ENCODE measurements around the gene PTPRN2. TPM values are rescaled to one million over a fixed set of nuclear protein-coding genes. Genes with fewer than 3 reads are reported as not detected.

Gene PTPRN2
- total RNA-seq, 1 experiment from 2014 or later: 0.11 TPM

- no TSS peak for BruUV-seq (replicated peaks)
- POLR2A ChIA-PET (ENCODE audit: low non-redundant PET): no interaction called here
Measured at GRCh38 chr7:157869793-157870192, 717.8 kb downstream of the PTPRN2 start.

GRCh38 chr7:157867685-157868305 lies 719.8 kb downstream of the PTPRN2 start:
- ChIA-PET POLR2A (ENCODE audit: low non-redundant PET) (no interaction called here), CTCF (no interaction called here)
- BruUV-seq (replicated peaks): no TSS peak
- Histone ChIP-seq H3K27me3 (replicated peaks; ENCODE audit: insufficient read depth, low read depth, low read length, poor library complexity) (peaks cover 4% of the 10 kb centered on the region), H3K4me1 (ENCODE audit: insufficient read depth, low read length, poor library complexity, severe bottlenecking) (no peaks in the 10 kb centered on the region), H3K27ac (ENCODE audit: low read depth, low read length, poor library complexity, severe bottlenecking) (no peak overlapping the region), H3K9me3 (ENCODE audit: low read depth, low read length, poor library complexity, severe bottlenecking) (peaks cover 5% of the 10 kb centered on the region), H3K36me3 (ENCODE audit: insufficient read depth, low read length, poor library complexity, severe bottlenecking) (no peaks in the 10 kb centered on the region), H3K4me3 (ENCODE audit: low read depth, low read length, poor library complexity, severe bottlenecking) (no peak overlapping the region)
- no peak for DNase-seq (ENCODE audit: low spot score)
- TF ChIP-seq CTCF (conservative IDR thresholded peaks at IDR 0.05; ENCODE audit: low read depth, low read length) (no peak), EZH2 (IDR thresholded peaks at IDR 0.05; ENCODE audit: borderline replicate concordance, low read depth, low read length, poor library complexity, severe bottlenecking) (no peak)
- intact Hi-C loops (cut with micrococcal nuclease; ENCODE audit: unreplicated experiment): no loop called here

More at GRCh38 chr7:157869793-157870192, 717.8 kb downstream of the PTPRN2 start:
- CTCF ChIA-PET: no interaction called here
- Histone ChIP-seq H3K4me1 (ENCODE audit: insufficient read depth, low read length, poor library complexity, severe bottlenecking) (no peaks in the 10 kb centered on the region), H3K9me3 (ENCODE audit: low read depth, low read length, poor library complexity, severe bottlenecking) (peaks cover 5% of the 10 kb centered on the region), H3K27me3 (replicated peaks; ENCODE audit: insufficient read depth, low read depth, low read length, poor library complexity) (peaks cover 4% of the 10 kb centered on the region), H3K4me3 (ENCODE audit: low read depth, low read length, poor library complexity, severe bottlenecking) (no peak overlapping the region), H3K27ac (ENCODE audit: low read depth, low read length, poor library complexity, severe bottlenecking) (no peak overlapping the region), H3K36me3 (ENCODE audit: insufficient read depth, low read length, poor library complexity, severe bottlenecking) (no peaks in the 10 kb centered on the region)
- intact Hi-C loops (cut with micrococcal nuclease; ENCODE audit: unreplicated experiment): no loop called here
- no peak for DNase-seq (ENCODE audit: low spot score)
- TF ChIP-seq CTCF (conservative IDR thresholded peaks at IDR 0.05; ENCODE audit: low read depth, low read length): no peak
- no peak for TF ChIP-seq EZH2 (IDR thresholded peaks at IDR 0.05; ENCODE audit: borderline replicate concordance, low read depth, low read length, poor library complexity, severe bottlenecking)

- Histone ChIP-seq H3K4me1 (ENCODE audit: insufficient read depth, low read length, poor library complexity, severe bottlenecking) (no peaks in the 10 kb centered on the region), H3K4me3 (ENCODE audit: low read depth, low read length, poor library complexity, severe bottlenecking) (no peak overlapping the region), H3K36me3 (ENCODE audit: insufficient read depth, low read length, poor library complexity, severe bottlenecking) (no peaks in the 10 kb centered on the region), H3K27ac (ENCODE audit: low read depth, low read length, poor library complexity, severe bottlenecking) (no peak overlapping the region), H3K9me3 (ENCODE audit: low read depth, low read length, poor library complexity, severe bottlenecking) (peaks cover 5% of the 10 kb centered on the region), H3K27me3 (replicated peaks; ENCODE audit: insufficient read depth, low read depth, low read length, poor library complexity) (peaks cover 4% of the 10 kb centered on the region)
- CTCF ChIA-PET: no interaction called here
- no TSS peak for BruUV-seq (replicated peaks)
- DNase-seq (ENCODE audit: low spot score): no peak
- POLR2A ChIA-PET (ENCODE audit: low non-redundant PET): no interaction called here
- TF ChIP-seq EZH2 (IDR thresholded peaks at IDR 0.05; ENCODE audit: borderline replicate concordance, low read depth, low read length, poor library complexity, severe bottlenecking) (no peak), CTCF (conservative IDR thresholded peaks at IDR 0.05; ENCODE audit: low read depth, low read length) (no peak)
- intact Hi-C loops (cut with micrococcal nuclease; ENCODE audit: unreplicated experiment): no loop called here
Measured at GRCh38 chr7:157866336-157866924, 721.2 kb downstream of the PTPRN2 start.

Data from A673 (cell line).